A549 (cell line): ENCODE results near the gene PRELP. TPM values are rescaled to one million over a fixed set of nuclear protein-coding genes. Genes with fewer than 3 reads are reported as not detected.

Source experiments
- ATAC-seq, 2 experiments: fragments of 200-7000 bp in 1 of 2; fragments of >200 bp in 1 of 2; cut with Nextera tagmentation in 1 of 2; cut with Tn5 transposase in 1 of 2; 3 replicates each; pipeline versions ENCODE4 v1.8.0 to v1.9.1; 2018 to 2020; ENCODE audit warnings: mild to moderate bottlenecking in 1 of 2, moderate library complexity in 1 of 2
- CTCF ChIA-PET: fragments of 300-600 bp; sonication (Branson Sonifier 250); formaldehyde crosslinking; extraction: SDS; loops from one replicate; lab custom pipeline; 2021; ENCODE audit warnings: antibody characterized with exemption, inconsistent platforms; lab: Yijun Ruan, JAX
- POLR2A ChIA-PET: fragments of 350-600 bp; formaldehyde crosslinking; extraction: SDS; loops from one replicate; lab custom pipeline; 2021; ENCODE audit warnings: antibody characterized with exemption, inconsistent platforms; lab: Yijun Ruan, JAX
- DNase-seq, 2 experiments: peaks; one replicate each; pipeline versions ENCODE4 v3.0.0 to v3.0.0-alpha.2; 2011 to 2016; ENCODE audit warnings: low read depth in 1 of 2, low spot score in 1 of 2
- FAIRE-seq: peaks from 2 replicates; lab custom pipeline; 2011; peaks lifted over from hg19 to GRCh38; lab: Jason Lieb, UNC
- H3K27ac ChIP-seq, 2 experiments: fragments of >200 bp; sonication (Bioruptor Twin); formaldehyde crosslinking; 3 replicates each; pipeline ENCODE4 v1.5.1; 2016 to 2017
- H3K4me1 ChIP-seq: fragments of >200 bp; sonication (Bioruptor Twin); formaldehyde crosslinking; 3 replicates; pipeline ENCODE4 v1.6.1; 2016
- H3K4me2 ChIP-seq: fragments of >200 bp; sonication (Bioruptor Twin); formaldehyde crosslinking; 3 replicates; pipeline ENCODE4 v1.6.1; 2016
- H3K4me3 ChIP-seq: fragments of >200 bp; sonication (Bioruptor Twin); formaldehyde crosslinking; 3 replicates; pipeline ENCODE4 v1.5.1; 2016
- H3K9me3 ChIP-seq: fragments of >200 bp; sonication (Bioruptor Twin); formaldehyde crosslinking; 3 replicates; pipeline ENCODE4 v1.6.1; 2016
- CBX8 ChIP-seq: fragments of 200-600 bp; sonication (generic); IDR thresholded peaks from 2 replicates; pipeline ENCODE4 v1.6.1; 2016
- CEBPB ChIP-seq, 2 experiments: fragments of >200 bp in 1 of 2; sonication (Bioruptor Twin) in 1 of 2; formaldehyde crosslinking in 1 of 2; IDR thresholded peaks; 2 replicates each; pipeline ENCODE4 v1.6.1; 2012 to 2016
- EHMT2 ChIP-seq: fragments of 200-600 bp; sonication (generic); IDR thresholded peaks from 2 replicates; pipeline ENCODE4 v1.6.1; 2016; ENCODE audit warnings: antibody characterized with exemption, low read depth, mild to moderate bottlenecking, moderate library complexity
- FOSL2 ChIP-seq, 2 experiments: fragments of 450-650 bp in 1 of 2; fragments of >200 bp in 1 of 2; sonication (Bioruptor Twin) in 1 of 2; formaldehyde crosslinking; IDR thresholded peaks; 2 replicates each; pipeline versions ENCODE4 v1.5.0 to v1.6.1; 2016 to 2020; ENCODE audit warnings: mild to moderate bottlenecking in 1 of 2, moderate library complexity in 1 of 2
- FOXS1 ChIP-seq: fragments of 250-450 bp; sonication (Bioruptor Pico); IDR thresholded peaks from 2 replicates; pipeline ENCODE4 v1.5.0; 2020; ENCODE audit warnings: mild to moderate bottlenecking, moderate library complexity
- HOXA7 ChIP-seq: fragments of 250-450 bp; sonication (Bioruptor Pico); IDR thresholded peaks from 2 replicates; pipeline ENCODE4 v1.5.0; 2020; ENCODE audit warnings: mild to moderate bottlenecking, moderate library complexity
- JUN ChIP-seq, 2 experiments: fragments of >200 bp; sonication (Bioruptor Twin); formaldehyde crosslinking; IDR thresholded peaks; 2 replicates in 1 of 2; 3 replicates in 1 of 2; pipeline ENCODE4 v1.6.1; 2016 to 2017
- KDM5A ChIP-seq: fragments of 200-600 bp; sonication (generic); IDR thresholded peaks from 2 replicates; pipeline ENCODE4 v1.6.1; 2016; ENCODE audit warnings: antibody characterized with exemption, mild to moderate bottlenecking
- MAZ ChIP-seq: fragments of 150-350 bp; IDR thresholded peaks from 2 replicates; pipeline ENCODE4 v1.6.1; 2014; ENCODE audit warnings: antibody characterized with exemption, low read depth, low read length, borderline replicate concordance
- NFE2L2 ChIP-seq: fragments of 150-350 bp; conservative IDR thresholded peaks from 2 replicates; pipeline ENCODE4 v1.6.1; 2014; ENCODE audit warnings: low read length
- POLR2A ChIP-seq: IDR thresholded peaks from 2 replicates; pipeline ENCODE4 v1.6.1; 2012; ENCODE audit warnings: mild to moderate bottlenecking, low read length
- RAD21 ChIP-seq, 2 experiments: fragments of >200 bp in 1 of 2; sonication (Bioruptor Twin) in 1 of 2; formaldehyde crosslinking in 1 of 2; IDR thresholded peaks in 1 of 2; conservative IDR thresholded peaks in 1 of 2; 2 replicates in 1 of 2; 3 replicates in 1 of 2; pipeline ENCODE4 v1.6.1; 2012 to 2018; ENCODE audit warnings: inconsistent platforms in 1 of 2
- SREBF2 ChIP-seq: fragments of 450-650 bp; IDR thresholded peaks from 2 replicates; pipeline ENCODE4 v1.6.1; 2014; ENCODE audit warnings: mild to moderate bottlenecking, moderate library complexity
- TFCP2L1 ChIP-seq: fragments of 250-450 bp; sonication (Bioruptor Pico); IDR thresholded peaks from 2 replicates; pipeline ENCODE4 v1.5.0; 2021; ENCODE audit warnings: mild to moderate bottlenecking
- ZSCAN20 ChIP-seq: fragments of 250-450 bp; sonication (Bioruptor Pico); IDR thresholded peaks from 2 replicates; pipeline ENCODE4 v1.8.0; 2022; ENCODE audit warnings: mild to moderate bottlenecking, moderate library complexity
- WGBS: methylation state at CpG from one replicate; pipeline ENCODE4 v1.1.6; 2017; ENCODE audit errors: missing lambda C conversion rate; 5-methylcytosine and 5-hydroxymethylcytosine counted together
- polyA plus RNA-seq, 4 experiments: library from polyadenylated mRNA; depleted of rRNA in 3 of 4; stranded (reverse); fragments of >200 nt; fragmentation: RNase III in 1 of 4; extraction: RNeasy Plus Mini Kit Qiagen cat#74134 plus additional on column Dnase treatment in 1 of 4; gene quantifications; 2 replicates in 3 of 4; 3 replicates in 1 of 4; pipeline ENCODE4 v1.2.3, GENCODE V29; 2011 to 2017
- TF ChIP-seq, protein P1 (sequence below): fragments of 250-450 bp; sonication (Bioruptor Pico); IDR thresholded peaks from 2 replicates; pipeline ENCODE4 v1.5.0; 2021; ENCODE audit warnings: mild to moderate bottlenecking, moderate library complexity, borderline replicate concordance
- TF ChIP-seq, protein P2 (sequence below): IDR thresholded peaks from 2 replicates; pipeline ENCODE4 v1.6.1; 2012
- TF ChIP-seq, protein P3 (sequence below): fragments of 150-350 bp; IDR thresholded peaks from 2 replicates; pipeline ENCODE4 v1.6.1; 2014; ENCODE audit warnings: low read depth, mild to moderate bottlenecking, low read length
- TF ChIP-seq, protein P4 (sequence below): fragments of 450-650 bp; IDR thresholded peaks from 2 replicates; pipeline ENCODE4 v1.6.1; 2014; ENCODE audit warnings: antibody characterized with exemption
- TF ChIP-seq, protein P5 (sequence below): fragments of 200-600 bp; sonication (generic); IDR thresholded peaks from 2 replicates; pipeline ENCODE4 v1.6.1; 2016; ENCODE audit warnings: antibody characterized with exemption, mild to moderate bottlenecking, moderate library complexity

Gene PRELP
- polyA plus RNA-seq, 2 of the 4 experiments (the other 2 are of a cell fraction) = not detected

DNA sequence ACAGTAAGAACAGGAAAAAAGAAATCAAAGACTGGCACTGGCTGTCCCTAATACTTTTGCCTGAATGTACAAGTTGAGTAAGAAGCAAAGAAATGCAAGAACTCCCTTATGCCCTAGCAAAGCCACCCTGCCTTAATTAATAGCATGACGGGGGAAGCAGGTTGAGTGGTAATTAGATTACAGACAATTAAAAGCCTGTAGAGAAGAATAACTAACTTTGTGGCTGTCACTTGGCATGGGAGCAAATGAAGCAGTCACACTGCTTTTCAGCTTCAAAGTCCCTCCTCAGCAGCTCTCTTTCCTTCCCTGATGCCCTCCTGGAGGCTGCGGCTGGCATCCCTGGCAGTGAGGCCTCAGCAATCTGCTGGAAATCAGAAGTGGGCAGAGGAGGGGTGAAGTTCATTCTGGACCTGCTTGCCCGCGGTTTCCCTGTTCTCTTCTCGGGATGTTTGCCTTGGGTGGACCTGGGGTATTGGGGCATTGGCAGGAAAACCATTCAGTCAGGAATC is 21.7 kb downstream of the PRELP start:
- no peak for FAIRE-seq
- WGBS = 73% methylated on average over 5 of the region's 5 CpGs
- no peak overlapping the region for H3K4me3 ChIP-seq
- no peaks in the 10 kb centered on the region for H3K9me3 ChIP-seq
- no peaks in the 10 kb centered on the region for H3K4me1 ChIP-seq
- DNase-seq = no peak
- H3K27ac ChIP-seq = no peak overlapping the region
- no peak for ATAC-seq
- TF ChIP-seq, protein P1, sequence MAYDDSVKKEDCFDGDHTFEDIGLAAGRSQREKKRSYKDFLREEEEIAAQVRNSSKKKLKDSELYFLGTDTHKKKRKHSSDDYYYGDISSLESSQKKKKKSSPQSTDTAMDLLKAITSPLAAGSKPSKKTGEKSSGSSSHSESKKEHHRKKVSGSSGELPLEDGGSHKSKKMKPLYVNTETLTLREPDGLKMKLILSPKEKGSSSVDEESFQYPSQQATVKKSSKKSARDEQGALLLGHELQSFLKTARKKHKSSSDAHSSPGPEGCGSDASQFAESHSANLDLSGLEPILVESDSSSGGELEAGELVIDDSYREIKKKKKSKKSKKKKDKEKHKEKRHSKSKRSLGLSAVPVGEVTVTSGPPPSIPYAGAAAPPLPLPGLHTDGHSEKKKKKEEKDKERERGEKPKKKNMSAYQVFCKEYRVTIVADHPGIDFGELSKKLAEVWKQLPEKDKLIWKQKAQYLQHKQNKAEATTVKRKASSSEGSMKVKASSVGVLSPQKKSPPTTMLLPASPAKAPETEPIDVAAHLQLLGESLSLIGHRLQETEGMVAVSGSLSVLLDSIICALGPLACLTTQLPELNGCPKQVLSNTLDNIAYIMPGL (CRISPR knock-in tag) = no peak
- no peak for TF ChIP-seq KDM5A
- TF ChIP-seq, protein P2, sequence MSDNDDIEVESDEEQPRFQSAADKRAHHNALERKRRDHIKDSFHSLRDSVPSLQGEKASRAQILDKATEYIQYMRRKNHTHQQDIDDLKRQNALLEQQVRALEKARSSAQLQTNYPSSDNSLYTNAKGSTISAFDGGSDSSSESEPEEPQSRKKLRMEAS = no peak
- no peak for TF ChIP-seq TFCP2L1
- TF ChIP-seq HOXA7 (CRISPR knock-in tag) = no peak
- no peak for TF ChIP-seq MAZ
- TF ChIP-seq, protein P3, sequence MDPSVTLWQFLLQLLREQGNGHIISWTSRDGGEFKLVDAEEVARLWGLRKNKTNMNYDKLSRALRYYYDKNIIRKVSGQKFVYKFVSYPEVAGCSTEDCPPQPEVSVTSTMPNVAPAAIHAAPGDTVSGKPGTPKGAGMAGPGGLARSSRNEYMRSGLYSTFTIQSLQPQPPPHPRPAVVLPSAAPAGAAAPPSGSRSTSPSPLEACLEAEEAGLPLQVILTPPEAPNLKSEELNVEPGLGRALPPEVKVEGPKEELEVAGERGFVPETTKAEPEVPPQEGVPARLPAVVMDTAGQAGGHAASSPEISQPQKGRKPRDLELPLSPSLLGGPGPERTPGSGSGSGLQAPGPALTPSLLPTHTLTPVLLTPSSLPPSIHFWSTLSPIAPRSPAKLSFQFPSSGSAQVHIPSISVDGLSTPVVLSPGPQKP = no peak
- TF ChIP-seq FOXS1 (CRISPR knock-in tag) = no peak
- TF ChIP-seq, protein P4, sequence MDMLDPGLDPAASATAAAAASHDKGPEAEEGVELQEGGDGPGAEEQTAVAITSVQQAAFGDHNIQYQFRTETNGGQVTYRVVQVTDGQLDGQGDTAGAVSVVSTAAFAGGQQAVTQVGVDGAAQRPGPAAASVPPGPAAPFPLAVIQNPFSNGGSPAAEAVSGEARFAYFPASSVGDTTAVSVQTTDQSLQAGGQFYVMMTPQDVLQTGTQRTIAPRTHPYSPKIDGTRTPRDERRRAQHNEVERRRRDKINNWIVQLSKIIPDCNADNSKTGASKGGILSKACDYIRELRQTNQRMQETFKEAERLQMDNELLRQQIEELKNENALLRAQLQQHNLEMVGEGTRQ = no peak
- TF ChIP-seq CEBPB (IDR thresholded peaks at IDR 0.05) = no peak
- no peak for TF ChIP-seq JUN (IDR thresholded peaks at IDR 0.05)
- TF ChIP-seq CBX8 = no peak
- TF ChIP-seq POLR2A = no peak
- TF ChIP-seq ZSCAN20 (CRISPR knock-in tag) = no peak
- TF ChIP-seq FOSL2 (IDR thresholded peaks at IDR 0.05) = no peak
- TF ChIP-seq FOSL2 (CRISPR knock-in tag; IDR thresholded peaks at IDR 0.05) = no peak
- no peak for TF ChIP-seq SREBF2
- TF ChIP-seq, protein P5, sequence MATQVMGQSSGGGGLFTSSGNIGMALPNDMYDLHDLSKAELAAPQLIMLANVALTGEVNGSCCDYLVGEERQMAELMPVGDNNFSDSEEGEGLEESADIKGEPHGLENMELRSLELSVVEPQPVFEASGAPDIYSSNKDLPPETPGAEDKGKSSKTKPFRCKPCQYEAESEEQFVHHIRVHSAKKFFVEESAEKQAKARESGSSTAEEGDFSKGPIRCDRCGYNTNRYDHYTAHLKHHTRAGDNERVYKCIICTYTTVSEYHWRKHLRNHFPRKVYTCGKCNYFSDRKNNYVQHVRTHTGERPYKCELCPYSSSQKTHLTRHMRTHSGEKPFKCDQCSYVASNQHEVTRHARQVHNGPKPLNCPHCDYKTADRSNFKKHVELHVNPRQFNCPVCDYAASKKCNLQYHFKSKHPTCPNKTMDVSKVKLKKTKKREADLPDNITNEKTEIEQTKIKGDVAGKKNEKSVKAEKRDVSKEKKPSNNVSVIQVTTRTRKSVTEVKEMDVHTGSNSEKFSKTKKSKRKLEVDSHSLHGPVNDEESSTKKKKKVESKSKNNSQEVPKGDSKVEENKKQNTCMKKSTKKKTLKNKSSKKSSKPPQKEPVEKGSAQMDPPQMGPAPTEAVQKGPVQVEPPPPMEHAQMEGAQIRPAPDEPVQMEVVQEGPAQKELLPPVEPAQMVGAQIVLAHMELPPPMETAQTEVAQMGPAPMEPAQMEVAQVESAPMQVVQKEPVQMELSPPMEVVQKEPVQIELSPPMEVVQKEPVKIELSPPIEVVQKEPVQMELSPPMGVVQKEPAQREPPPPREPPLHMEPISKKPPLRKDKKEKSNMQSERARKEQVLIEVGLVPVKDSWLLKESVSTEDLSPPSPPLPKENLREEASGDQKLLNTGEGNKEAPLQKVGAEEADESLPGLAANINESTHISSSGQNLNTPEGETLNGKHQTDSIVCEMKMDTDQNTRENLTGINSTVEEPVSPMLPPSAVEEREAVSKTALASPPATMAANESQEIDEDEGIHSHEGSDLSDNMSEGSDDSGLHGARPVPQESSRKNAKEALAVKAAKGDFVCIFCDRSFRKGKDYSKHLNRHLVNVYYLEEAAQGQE = no peak
- no peak for TF ChIP-seq NFE2L2
- no peak for TF ChIP-seq RAD21 (conservative IDR thresholded peaks at IDR 0.05 in 1 of 2, IDR thresholded peaks at IDR 0.05 in 1 of 2)
- no peak for TF ChIP-seq EHMT2
- POLR2A ChIA-PET = no interaction called here
- H3K4me2 ChIP-seq = no peak overlapping the region
- CTCF ChIA-PET = interaction anchor here (1.6 to 25.5 kb wide), 4 partner anchors 10 to 205 kb away, joined by 3 to 352 read pairs (median 16); no protein-coding TSS in a partner anchor
